Large intestine (tissue), 1 donor: ENCODE data around the gene NMT1. TPM values are rescaled to one million over a fixed set of nuclear protein-coding genes. Genes with fewer than 3 reads are reported as not detected.

Experiments used
- polyA plus RNA-seq: library from polyadenylated mRNA; unstranded; fragments of 120-200 nt; gene quantifications from one replicate; pipeline ENCODE4 v1.2.1, GENCODE V29; 2013

NMT1 gene
- polyA plus RNA-seq, 1 donor = 51.0 TPM

Other genes starting within 250 kb of the NMT1 start
- gene GJC1, start 231.0 kb upstream of the NMT1 start, polyA plus RNA-seq = 8.2 TPM
- 1.8 TPM for gene HIGD1B, start 213.4 kb upstream of the NMT1 start, polyA plus RNA-seq
- gene EFTUD2, start 161.9 kb upstream of the NMT1 start, polyA plus RNA-seq = 67.8 TPM
- 0.34 TPM for gene GFAP, start 145.8 kb upstream of the NMT1 start, polyA plus RNA-seq
- 7.7 TPM for gene KIF18B, start 113.5 kb upstream of the NMT1 start, polyA plus RNA-seq
- gene C1QL1, start 93.0 kb upstream of the NMT1 start, polyA plus RNA-seq = 14.3 TPM
- 26.3 TPM for gene DCAKD, start 9.7 kb upstream of the NMT1 start, polyA plus RNA-seq
- 13.7 TPM for gene PLCD3, start 71.2 kb downstream of the NMT1 start, polyA plus RNA-seq
- gene ACBD4, start 74.4 kb downstream of the NMT1 start, polyA plus RNA-seq = 16.6 TPM
- gene HEXIM1, start 87.2 kb downstream of the NMT1 start, polyA plus RNA-seq = 36.1 TPM
- 11.1 TPM for gene HEXIM2, start 100.6 kb downstream of the NMT1 start, polyA plus RNA-seq
- 8.5 TPM for gene FMNL1, start 160.6 kb downstream of the NMT1 start, polyA plus RNA-seq
- 0.24 TPM for gene SPATA32, start 200.8 kb downstream of the NMT1 start, polyA plus RNA-seq